Keratinocyte (primary cell): ENCODE results near the gene BAHCC1. TPM values are rescaled to one million over a fixed set of nuclear protein-coding genes. Genes with fewer than 3 reads are reported as not detected.

Experiments used
- DNase-seq: peaks from one replicate; pipeline ENCODE4 v3.0.0-alpha.2; 2011; ENCODE audit warnings: low read depth, missing footprints, low spot score
- FAIRE-seq: peaks from 2 replicates; lab custom pipeline; 2011; peaks lifted over from hg19 to GRCh38; lab: Jason Lieb, UNC
- H2AFZ ChIP-seq: 2 replicates; pipeline ENCODE4 v1.6.0; 2012; ENCODE audit warnings: low read length, control low read depth, inconsistent platforms; ENCODE audit not compliant: control insufficient read depth
- H3K27ac ChIP-seq: 2 replicates; pipeline ENCODE4 v1.5.1; 2011; ENCODE audit warnings: low read length; ENCODE audit not compliant: control insufficient read depth, insufficient read depth
- H3K27me3 ChIP-seq: 3 replicates; pipeline ENCODE4 v1.6.0; 2011; ENCODE audit warnings: low read length; ENCODE audit not compliant: control insufficient read depth, insufficient read depth; ENCODE audit errors: extremely low read depth
- H3K36me3 ChIP-seq, 2 experiments: 2 replicates in 1 of 2; 3 replicates in 1 of 2; pipeline ENCODE4 v1.5.1; 2011; ENCODE audit warnings: low read length in 2 of 2, mild to moderate bottlenecking in 1 of 2; ENCODE audit not compliant: control insufficient read depth in 2 of 2, insufficient read depth in 2 of 2; ENCODE audit errors: extremely low read depth in 1 of 2
- H3K4me1 ChIP-seq: 3 replicates; pipeline ENCODE4 v1.5.1; 2011; ENCODE audit warnings: low read length; ENCODE audit not compliant: control insufficient read depth, insufficient read depth; ENCODE audit errors: extremely low read depth
- H3K4me2 ChIP-seq: 3 replicates; pipeline ENCODE4 v1.6.0; 2011; ENCODE audit warnings: low read depth, low read length; ENCODE audit not compliant: control insufficient read depth, insufficient read depth; ENCODE audit errors: extremely low read depth
- H3K4me3 ChIP-seq, 3 experiments: fragments of 200-600 bp in 1 of 3; sonication (generic) in 1 of 3; 2 replicates in 2 of 3; 3 replicates in 1 of 3; pipeline ENCODE4 v1.5.1; 2011 to 2016; ENCODE audit warnings: low read length in 3 of 3, mild to moderate bottlenecking in 3 of 3, control low read depth in 2 of 3, inconsistent platforms in 1 of 3, low read depth in 1 of 3, mixed read lengths in 1 of 3, mixed run types in 1 of 3, moderate library complexity in 1 of 3; ENCODE audit not compliant: control insufficient read depth in 2 of 3, insufficient read depth in 2 of 3; ENCODE audit errors: extremely low read depth in 1 of 3
- H3K79me2 ChIP-seq: 2 replicates; pipeline ENCODE4 v1.6.0; 2012; ENCODE audit warnings: low read length; ENCODE audit not compliant: control insufficient read depth, insufficient read depth
- H3K9ac ChIP-seq: 3 replicates; pipeline ENCODE4 v1.6.0; 2011; ENCODE audit warnings: low read length; ENCODE audit not compliant: control insufficient read depth, insufficient read depth; ENCODE audit errors: extremely low read depth
- H3K9me1 ChIP-seq: 3 replicates; pipeline ENCODE4 v1.6.0; 2011; ENCODE audit warnings: low read length; ENCODE audit not compliant: control insufficient read depth, insufficient read depth; ENCODE audit errors: extremely low read depth
- H3K9me3 ChIP-seq: 2 replicates; pipeline ENCODE4 v1.5.1; 2012; ENCODE audit warnings: low read depth, low read length; ENCODE audit not compliant: control insufficient read depth
- H4K20me1 ChIP-seq: 3 replicates; pipeline ENCODE4 v1.6.0; 2011; ENCODE audit warnings: low read length; ENCODE audit not compliant: control insufficient read depth, insufficient read depth; ENCODE audit errors: extremely low read depth
- EZH2 ChIP-seq: IDR thresholded peaks from one replicate; pipeline ENCODE4 v1.6.1; 2012; ENCODE audit warnings: inconsistent platforms, mild to moderate bottlenecking, low read length, moderate library complexity
- dilution Hi-C: fragments of 300-500 bp; cut with MboI; formaldehyde crosslinking; loops from one replicate; pipeline ENCODE4 v1.7.0; 2020; ENCODE audit warnings: low sequenced_read_pairs; ENCODE audit not compliant: extremely low pct_ligation_motif_present
- polyA plus RNA-seq, 5 experiments: library from polyadenylated mRNA; depleted of rRNA in 3 of 5; stranded (reverse) in 3 of 5; stranded (forward) in 1 of 5; unstranded in 1 of 5; fragments of >200 nt; gene quantifications; 1 replicate in 1 of 5; 2 replicates in 3 of 5; 3 replicates in 1 of 5; pipeline versions ENCODE4 v1.2.1 to v1.2.3, GENCODE V29; 2011 to 2012; ENCODE audit warnings: missing spikeins in 2 of 5, low read depth in 1 of 5, low replicate concordance in 1 of 5
- TF ChIP-seq, protein P1 (sequence below), 3 experiments: IDR thresholded peaks in 1 of 3; conservative IDR thresholded peaks in 1 of 3; optimal IDR thresholded peaks in 1 of 3; 2 replicates in 2 of 3; 3 replicates in 1 of 3; pipeline versions ENCODE3 to v1.5.1; 2011; ENCODE audit warnings: low read length in 3 of 3, mild to moderate bottlenecking in 3 of 3, moderate library complexity in 2 of 3, control low read depth in 1 of 3, inconsistent platforms in 1 of 3; ENCODE audit not compliant: insufficient read depth in 2 of 3; ENCODE audit errors: extremely low read depth in 1 of 3

BAHCC1 gene
- polyA plus RNA-seq, 1 donor (not counting 4 experiments of a cell fraction or from before 2014, with no cell fraction given): 0.52 TPM

DNA sequence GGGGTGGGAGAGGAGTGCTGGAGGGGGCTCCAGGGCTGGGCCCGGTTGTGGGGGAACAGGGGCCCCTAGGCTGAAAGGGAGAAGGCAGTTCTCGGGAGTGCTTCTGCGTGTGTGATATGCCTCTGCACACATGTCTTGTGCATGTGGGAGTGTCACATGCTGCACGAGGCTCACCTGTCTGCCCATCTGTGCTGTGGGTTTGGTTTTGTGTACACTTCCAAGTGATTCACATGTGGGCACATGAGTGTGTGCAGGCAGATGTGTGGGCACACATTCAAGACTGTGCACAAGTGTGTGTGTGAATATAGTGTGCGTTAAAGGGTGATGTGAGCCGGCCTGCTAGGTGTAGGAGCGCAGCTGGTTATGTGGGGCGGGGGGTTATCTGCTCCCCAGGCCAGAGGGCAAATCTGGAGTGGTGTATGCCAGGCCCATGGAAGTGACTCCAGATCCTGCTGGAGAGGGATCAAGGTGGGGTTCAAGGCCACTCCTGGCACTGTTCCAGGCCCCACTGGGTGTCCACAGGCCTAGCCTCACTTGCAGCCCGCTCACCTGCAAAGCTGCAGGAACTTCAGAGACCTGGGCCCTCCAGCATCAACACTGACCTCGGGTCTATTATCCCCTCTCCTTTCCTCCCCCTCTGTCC lies 3.8 kb upstream of the BAHCC1 start:
- Histone ChIP-seq H3K4me1 (peaks cover 25% of the 10 kb centered on the region), H3K9me3 (no peaks in the 10 kb centered on the region), H3K9ac (peak overlapping the region; percentile 31), H3K27me3 (peaks cover under 1% of the 10 kb centered on the region), H3K9me1 (no peaks in the 10 kb centered on the region), H2AFZ (no peak overlapping the region), H3K4me3 (peak overlapping the region in 1 of 3 experiments; percentile 75), H4K20me1 (no peaks in the 10 kb centered on the region), H3K4me2 (peak overlapping the region; percentile 81), H3K79me2 (peaks cover 11% of the 10 kb centered on the region), H3K27ac (no peak overlapping the region), H3K36me3 (no peaks in the 10 kb centered on the region)
- DNase-seq (no peak), FAIRE-seq (no peak)
- dilution Hi-C loops: no loop called here
- no peak for TF ChIP-seq EZH2
- TF ChIP-seq, protein P1, sequence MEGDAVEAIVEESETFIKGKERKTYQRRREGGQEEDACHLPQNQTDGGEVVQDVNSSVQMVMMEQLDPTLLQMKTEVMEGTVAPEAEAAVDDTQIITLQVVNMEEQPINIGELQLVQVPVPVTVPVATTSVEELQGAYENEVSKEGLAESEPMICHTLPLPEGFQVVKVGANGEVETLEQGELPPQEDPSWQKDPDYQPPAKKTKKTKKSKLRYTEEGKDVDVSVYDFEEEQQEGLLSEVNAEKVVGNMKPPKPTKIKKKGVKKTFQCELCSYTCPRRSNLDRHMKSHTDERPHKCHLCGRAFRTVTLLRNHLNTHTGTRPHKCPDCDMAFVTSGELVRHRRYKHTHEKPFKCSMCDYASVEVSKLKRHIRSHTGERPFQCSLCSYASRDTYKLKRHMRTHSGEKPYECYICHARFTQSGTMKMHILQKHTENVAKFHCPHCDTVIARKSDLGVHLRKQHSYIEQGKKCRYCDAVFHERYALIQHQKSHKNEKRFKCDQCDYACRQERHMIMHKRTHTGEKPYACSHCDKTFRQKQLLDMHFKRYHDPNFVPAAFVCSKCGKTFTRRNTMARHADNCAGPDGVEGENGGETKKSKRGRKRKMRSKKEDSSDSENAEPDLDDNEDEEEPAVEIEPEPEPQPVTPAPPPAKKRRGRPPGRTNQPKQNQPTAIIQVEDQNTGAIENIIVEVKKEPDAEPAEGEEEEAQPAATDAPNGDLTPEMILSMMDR (optimal IDR thresholded peaks at IDR 0.05 in 1 of 3, IDR thresholded peaks at IDR 0.05 in 1 of 3, conservative IDR thresholded peaks at IDR 0.05 in 1 of 3; ENCODE audit: extremely low read depth in 1 of 3, insufficient read depth in 2 of 3, low read length in 3 of 3): no peak

GRCh38 chr17:81391936-81392908 lies 3.0 kb upstream of the BAHCC1 start:
- peak overlapping the region; percentile 61 to 75 (median 65) for H3K4me3 ChIP-seq
- dilution Hi-C loops: no loop called here
- DNase-seq (no peak), FAIRE-seq (no peak)
- no peaks in the 10 kb centered on the region for H3K36me3 ChIP-seq
- H3K4me1 ChIP-seq: peaks cover 25% of the 10 kb centered on the region
- H3K27ac ChIP-seq: peak overlapping the region; percentile 67
- no peaks in the 10 kb centered on the region for H3K9me3 ChIP-seq
- H3K27me3 ChIP-seq: no peaks in the 10 kb centered on the region
- H3K79me2 ChIP-seq: peaks cover 14% of the 10 kb centered on the region
- H2AFZ ChIP-seq: no peak overlapping the region
- peak overlapping the region; percentile 86 for H3K9ac ChIP-seq
- H3K9me1 ChIP-seq: no peaks in the 10 kb centered on the region
- H3K4me2 ChIP-seq: peak overlapping the region; percentile 81
- TF ChIP-seq, protein P1 (optimal IDR thresholded peaks at IDR 0.05 in 1 of 3, IDR thresholded peaks at IDR 0.05 in 1 of 3, conservative IDR thresholded peaks at IDR 0.05 in 1 of 3; ENCODE audit: extremely low read depth in 1 of 3, insufficient read depth in 2 of 3, low read length in 3 of 3): no peak
- TF ChIP-seq EZH2: no peak
- no peaks in the 10 kb centered on the region for H4K20me1 ChIP-seq
